Heart left ventricle (tissue), 16 donors: Measurements from ENCODE around the gene RIPK1. TPM values are rescaled to one million over a fixed set of nuclear protein-coding genes. Genes with fewer than 3 reads are reported as not detected.
"Not testable (repeated sequence)": the region's sequence is repeated elsewhere in the genome, so short reads cannot be mapped to it uniquely, and the experiment has no call there.

Experiments
- ATAC-seq, 4 donors: fragments of 200-7000 bp; cut with Tn5 transposase; one replicate each; pipeline ENCODE4 v1.9.1; 2020 to 2022; ENCODE audit warnings: moderate library complexity in 4 of 4, mild to moderate bottlenecking in 3 of 4, moderate number of reproducible peaks in 1 of 4
- DNase-seq, 5 donors: peaks; one replicate each; pipeline ENCODE4 v3.0.0-alpha.2; 2020
- H3K27ac ChIP-seq, 12 donors: fragments of 200-600 bp; sonication (generic) in 4 of 12; one replicate each; pipeline versions ENCODE4 v1.5.0 to v1.8.0; 2016 to 2022; ENCODE audit warnings: mild to moderate bottlenecking in 2 of 12
- H3K27me3 ChIP-seq, 9 donors: fragments of 200-600 bp; sonication (generic) in 2 of 9; one replicate each; pipeline versions ENCODE4 v1.5.1 to v1.8.0; 2016 to 2022; ENCODE audit warnings: mild to moderate bottlenecking in 3 of 9
- H3K36me3 ChIP-seq, 9 donors: fragments of 200-600 bp; sonication (generic) in 2 of 9; one replicate each; pipeline versions ENCODE4 v1.5.0 to v1.8.0; 2018 to 2022; ENCODE audit warnings: mild to moderate bottlenecking in 2 of 9
- H3K4me1 ChIP-seq, 12 donors: fragments of 200-600 bp; sonication (generic) in 4 of 12; one replicate each; pipeline versions ENCODE4 v1.5.0 to v1.8.0; 2016 to 2022; ENCODE audit warnings: mild to moderate bottlenecking in 3 of 12
- H3K4me3 ChIP-seq, 12 donors: fragments of 200-600 bp; sonication (generic) in 4 of 12; one replicate each; pipeline versions ENCODE4 v1.5.0 to v1.8.0; 2017 to 2022; ENCODE audit warnings: mild to moderate bottlenecking in 9 of 12, moderate library complexity in 4 of 12
- H3K9me3 ChIP-seq, 12 donors: fragments of 200-600 bp; sonication (generic) in 4 of 12; one replicate each; pipeline versions ENCODE4 v1.5.0 to v1.8.0; 2016 to 2022; ENCODE audit warnings: mild to moderate bottlenecking in 1 of 12
- CTCF ChIP-seq, 12 donors: fragments of 200-600 bp; sonication (generic) in 4 of 12; IDR thresholded peaks; one replicate each; pipeline versions ENCODE4 v1.5.0 to v1.8.0; 2018 to 2022; ENCODE audit warnings: antibody characterized with exemption in 12 of 12, mild to moderate bottlenecking in 5 of 12
- POLR2A ChIP-seq, 2 donors: fragments of 450-650 bp; IDR thresholded peaks; one replicate each; pipeline ENCODE4 v1.6.1; 2017; ENCODE audit warnings: antibody characterized with exemption in 2 of 2, mild to moderate bottlenecking in 2 of 2, moderate library complexity in 2 of 2
- WGBS, 4 donors: extraction: QIAGEN DNeasy Blood & Tissue Kit in 2 of 4; methylation state at CpG; one replicate each; pipeline versions ENCODE4 v1.1.5 to v1.1.7; 2013 to 2018; 5-methylcytosine and 5-hydroxymethylcytosine counted together
- intact Hi-C, 10 donors: fragments of 100-400 bp; cut with DNase I; formaldehyde crosslinking; loops; one replicate each; pipeline versions ENCODE4 v1.11.1 to v1.14.2; 2022
- polyA plus RNA-seq, 2 donors: library from polyadenylated mRNA; stranded (reverse); fragments of 200-250 nt; gene quantifications; one replicate each; pipeline ENCODE4 v1.2.3, GENCODE V29; 2013
- total RNA-seq, 9 donors: library from RNA; depleted of rRNA in 2 of 9; stranded (reverse); fragments of >200 nt in 2 of 9; fragmentation: NEBNext Ultra II Directional in 3 of 9; extraction: Animal tissue kit (Norgen Biotek cat#: 25700) in 3 of 9; gene quantifications; one replicate each; pipeline versions ENCODE4 v1.1.0 to v1.2.4, GENCODE V29; 2016 to 2023
- donor health status: ischemic (EF 13 %, LVEDD 7.1; RV severe dilation, severe dysfunction).
- donor health status: healthy with polysubstance abuse.
- donor health status: DM: no; HTN: yes; CAD: no.
- donor health status: DM: no; HTN: no; CAD: no.
- donor health status: ischemic (EF 25% LVEDD 6.9; RV normal size, moderate dysfunction).
- donor health status: ischemic (EF 25% LVEDD 5.7; RV mildly dilated, moderate dysfunction).
- donor health status: healthy.
- donor health status: DM: yes; HTN: yes; CAD: no.
- donor health status: ischemic (EF 35%, LVEDD 5.7; RV mildly dilated, moderate dysfunction).
- donor health status: nonischemic (EF 11% LVEDD 7.7; RV severe dilation, severe dysfunction).
- donor health status: DM: yes; HTN: yes; CAD: no.
- donor health status: PGD.
- donor health status: ischemic (EF 29% LVEDD 5.4; RV normal size, mild dysfunction).
- donor health status: nonischemic (EF 23%, LVEDD 6.1; RV moderate dilation, normal function).

The RIPK1 gene
- total and polyA plus RNA-seq, 11 donors = 5.3 to 16.3 (median 7.1) TPM

GRCh38 chr6:3022765-3023662, 45.3 kb upstream of the RIPK1 start:
- peak in 3 of 4 donors; percentile 7 to 19 (median 14) for ATAC-seq

GRCh38 chr6:3023663-3024483, 44.4 kb upstream of the RIPK1 start:
- WGBS, 4 donors = 19 to 41% (median 33%) methylated on average over 23 to 32 of the region's 32 CpGs
- Histone ChIP-seq H3K4me3 (peak overlapping the region; percentile 28 to 69 (median 54)), H3K9me3 (peaks cover 0 to 3% (median 0%) of the 10 kb centered on the region in 12 donors), H3K36me3 (peaks cover 0 to 25% (median 18%) of the 10 kb centered on the region in 9 donors), H3K27me3 (no peaks in the 10 kb centered on the region), H3K27ac (peak overlapping the region; percentile 78 to 97 (median 91)), H3K4me1 (peaks cover 0 to 62% (median 20%) of the 10 kb centered on the region in 12 donors)
- DNase-seq = peak; percentile 94 to 98 (median 96)
- ATAC-seq = peak; percentile 93 to 99 (median 98)
- intact Hi-C loops = loop anchor here in 3 of 10 donors (1.0 to 2.0 kb wide), 3 partner anchors 22 to 29 kb away; partner anchors contain the start of gene NQO2 (in 1 of the 3)
- TF ChIP-seq CTCF (IDR thresholded peaks at IDR 0.05) (no peak), POLR2A (IDR thresholded peaks at IDR 0.05) (peak in 1 of 2 donors; percentile 75)

More at GRCh38 chr6:3022765-3023662, 45.3 kb upstream of the RIPK1 start:
- Histone ChIP-seq H3K27me3 (no peaks in the 10 kb centered on the region), H3K9me3 (peaks cover 0 to 3% (median 0%) of the 10 kb centered on the region in 12 donors), H3K4me3 (peak overlapping the region; percentile 28 to 69 (median 54)), H3K4me1 (peaks cover 0 to 63% (median 20%) of the 10 kb centered on the region in 12 donors), H3K36me3 (peaks cover 0 to 32% (median 24%) of the 10 kb centered on the region in 9 donors), H3K27ac (peak overlapping the region; percentile 78 to 97 (median 91))
- 18 to 60% (median 43%) methylated on average over 26 of the region's 26 CpGs for WGBS, 4 donors
- DNase-seq = peak in 2 of 5 donors; percentile 44
- TF ChIP-seq POLR2A (IDR thresholded peaks at IDR 0.05) = no peak
- no peak for TF ChIP-seq CTCF (IDR thresholded peaks at IDR 0.05)
- intact Hi-C loops = loop anchor here in 1 of 10 donors (1.0 kb wide), 1 partner anchor 21 kb away; no protein-coding TSS in a partner anchor

GRCh38 chr6:3026791-3027626, 41.3 kb upstream of the RIPK1 start:
- WGBS, 4 donors = 82 to 91% (median 88%) methylated on average over 14 to 20 of the region's 20 CpGs
- peak overlapping the region in 1 of 12 donors; percentile 10 for H3K4me3 ChIP-seq
- peak overlapping the region in 5 of 12 donors; percentile 4 to 97 (median 33) for H3K27ac ChIP-seq
- intact Hi-C loops = no loop called here
- H3K36me3 ChIP-seq = no peaks in the 10 kb centered on the region
- DNase-seq (peak in 1 of 5 donors; percentile 31), ATAC-seq (no peak)
- H3K9me3 ChIP-seq = no peaks in the 10 kb centered on the region
- TF ChIP-seq POLR2A (IDR thresholded peaks at IDR 0.05) = no peak
- TF ChIP-seq CTCF (IDR thresholded peaks at IDR 0.05) = no peak
- H3K27me3 ChIP-seq = no peaks in the 10 kb centered on the region
- H3K4me1 ChIP-seq = peaks cover 0 to 53% (median 20%) of the 10 kb centered on the region in 12 donors

- DNase-seq, H3K9me3 ChIP-seq, H3K27me3 ChIP-seq, H3K4me3 ChIP-seq, ATAC-seq, intact Hi-C loops, H3K36me3 ChIP-seq: not testable (repeated sequence)
- H3K27ac ChIP-seq = peak overlapping the region in 2 of 12 donors; percentile 47 to 97
- WGBS, 4 donors = 67 to 80% (median 76%) methylated on average over 4 to 5 of the region's 5 CpGs
- peaks cover 0 to 41% (median 13%) of the 10 kb centered on the region in 12 donors for H3K4me1 ChIP-seq
Observed at GRCh38 chr6:3028156-3028555, 40.1 kb upstream of the RIPK1 start.
